ENCODE measurements around the gene CENPP.

The CENPP gene

DNA sequence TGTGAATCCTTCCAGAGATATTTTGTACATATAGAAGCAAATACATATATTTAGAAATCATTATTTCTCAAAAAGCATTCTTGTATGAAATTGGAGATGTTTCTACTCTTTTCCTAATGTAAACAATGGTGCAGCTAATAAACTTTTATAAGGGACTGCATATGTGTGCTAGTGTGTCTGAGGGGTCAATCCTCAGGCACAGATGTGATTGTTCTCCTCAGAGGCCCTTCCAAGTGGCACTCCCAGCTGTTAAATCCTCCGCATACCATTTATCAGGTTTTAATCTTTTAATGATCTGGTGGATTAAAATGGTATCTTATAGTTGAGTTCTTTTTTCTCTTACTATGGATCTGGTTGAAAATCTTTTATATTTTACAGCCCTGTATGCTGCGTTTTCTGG, 104.1 kb downstream of the CENPP start:
- DNase-seq, result no peak

DNA sequence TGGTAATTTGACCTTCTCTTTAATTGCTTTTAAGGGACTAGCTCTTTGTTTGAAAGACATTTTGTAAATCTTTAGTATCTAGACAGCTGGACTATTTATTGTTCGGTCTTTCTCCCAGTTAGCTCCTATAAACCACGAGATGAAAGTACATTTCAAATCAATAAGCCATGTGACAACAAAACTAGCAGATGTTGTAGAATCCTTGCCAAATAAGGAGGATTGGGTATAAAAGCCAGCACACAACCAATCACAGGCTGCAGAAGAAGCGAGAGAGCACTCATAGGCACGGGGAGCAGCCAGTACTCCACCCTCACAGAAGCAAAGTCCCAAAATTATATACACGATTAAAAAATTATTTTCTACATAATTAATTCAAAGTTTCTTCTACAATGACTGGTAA, 106.6 kb downstream of the CENPP start:
- DNase-seq, result no peak

DNA sequence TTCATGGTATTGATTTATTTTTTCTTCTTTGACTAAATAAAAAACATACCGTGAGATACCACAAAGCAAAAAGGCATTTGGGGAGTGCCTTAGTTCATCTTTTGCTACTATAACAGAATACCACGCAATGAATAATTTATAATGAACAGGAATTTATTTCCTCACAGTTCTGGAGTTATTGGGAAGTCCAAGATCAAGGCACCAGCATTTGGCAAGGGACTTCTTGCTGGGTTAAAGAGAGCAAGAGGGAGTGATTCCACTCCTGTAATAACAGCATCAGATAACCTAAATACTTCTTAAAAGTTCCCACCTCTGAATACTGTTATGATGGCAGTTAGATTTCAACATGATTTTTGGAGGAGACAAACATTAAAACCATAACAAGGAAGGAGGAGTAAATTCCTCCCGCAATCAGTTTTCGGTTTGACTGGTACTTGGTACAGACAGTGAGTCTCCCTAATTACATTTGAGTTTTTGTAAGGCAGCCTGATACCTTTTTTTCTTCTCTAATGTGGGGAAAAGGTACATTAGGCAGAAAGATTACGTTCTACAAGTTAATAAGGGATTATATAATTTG, 107.3 kb downstream of the CENPP start:
- DNase-seq, result no peak

DNA sequence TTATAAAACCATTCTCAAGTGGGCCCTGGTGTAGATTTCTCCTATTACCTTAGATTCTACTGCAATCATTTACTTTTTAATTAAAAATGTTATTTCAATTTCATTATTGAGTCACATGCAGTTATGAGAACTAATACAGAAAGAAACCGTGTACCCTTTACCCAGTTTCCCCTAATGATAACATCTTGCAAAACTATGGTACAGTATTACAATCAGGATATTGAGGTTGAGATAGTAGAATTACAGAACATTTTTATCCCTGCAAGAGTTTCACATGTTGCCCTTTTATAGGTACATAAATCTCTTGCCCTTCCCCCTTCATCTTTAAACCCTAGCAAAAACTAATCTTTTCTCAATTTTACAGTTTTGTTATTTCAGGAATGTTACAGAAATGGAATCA, 109.5 kb downstream of the CENPP start:
- no peak for DNase-seq

DNA sequence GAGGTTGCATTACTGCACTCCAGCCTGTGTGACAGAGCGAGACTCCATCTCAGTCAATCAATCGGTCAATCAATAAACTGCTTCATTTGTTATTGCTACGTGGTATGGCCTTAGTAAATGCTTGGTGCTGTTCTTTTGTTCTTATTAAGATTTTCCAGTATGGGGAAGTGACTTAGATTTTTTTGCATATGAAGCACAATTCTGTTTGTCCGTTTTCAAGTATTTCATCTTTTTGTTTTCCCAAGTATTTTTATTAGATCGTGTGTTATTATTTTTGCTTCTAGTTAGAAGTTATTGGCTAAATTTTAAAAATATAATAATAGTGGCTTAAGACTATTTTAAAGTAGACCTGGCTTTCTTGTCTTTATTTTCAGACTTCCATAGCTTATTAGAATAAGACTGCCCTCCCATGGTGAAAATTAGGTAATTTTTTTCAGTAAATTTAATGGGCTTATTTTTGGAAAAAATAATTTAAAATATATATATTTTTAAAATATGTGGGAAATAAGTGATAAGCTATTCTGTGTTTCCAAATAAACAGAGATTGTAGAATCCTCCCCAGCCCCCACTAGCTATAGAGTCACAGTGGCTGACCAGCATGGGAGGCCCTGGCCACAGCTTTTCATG, 113.3 kb downstream of the CENPP start:
- DNase-seq, result peak in 1 of 2 donors; percentile 10

DNA sequence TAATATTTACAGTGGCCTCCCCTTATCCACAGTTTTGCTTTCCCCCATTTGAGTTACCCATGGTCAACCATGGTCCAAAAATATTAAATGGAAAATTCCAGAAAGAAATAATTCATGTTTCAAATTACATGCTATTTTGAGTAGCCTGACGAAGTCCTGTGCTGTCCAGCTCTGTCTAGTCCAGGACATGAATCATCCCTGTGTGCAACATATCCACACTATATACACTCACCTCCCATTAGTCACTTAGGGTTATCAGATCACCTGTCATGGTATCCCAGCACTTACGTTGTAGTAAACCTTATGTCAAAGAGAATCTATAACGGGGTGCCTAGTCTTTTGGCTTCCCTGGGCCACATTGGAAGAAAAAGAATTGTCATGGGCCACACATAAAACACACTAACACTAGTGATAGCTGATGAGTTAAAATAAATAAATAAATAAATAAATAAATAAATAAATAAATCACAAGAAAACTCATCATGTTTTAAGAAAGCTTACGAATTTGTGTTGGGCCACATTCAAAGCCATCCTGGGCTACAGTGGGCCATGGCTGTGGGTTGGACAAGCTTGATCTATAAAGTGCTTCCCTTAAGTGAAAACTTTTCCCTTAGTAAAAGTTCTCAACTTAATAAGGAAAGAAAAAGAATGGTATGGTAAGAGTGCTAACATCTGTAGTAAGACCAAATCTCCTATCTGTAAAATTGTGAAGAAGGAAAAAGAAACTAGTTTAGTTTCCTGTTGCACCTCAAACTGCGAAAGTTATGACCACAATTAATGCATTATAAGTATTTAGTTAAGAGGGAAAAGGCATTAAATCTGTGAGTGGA, 114.4 kb downstream of the CENPP start:
- no peak for DNase-seq

DNA sequence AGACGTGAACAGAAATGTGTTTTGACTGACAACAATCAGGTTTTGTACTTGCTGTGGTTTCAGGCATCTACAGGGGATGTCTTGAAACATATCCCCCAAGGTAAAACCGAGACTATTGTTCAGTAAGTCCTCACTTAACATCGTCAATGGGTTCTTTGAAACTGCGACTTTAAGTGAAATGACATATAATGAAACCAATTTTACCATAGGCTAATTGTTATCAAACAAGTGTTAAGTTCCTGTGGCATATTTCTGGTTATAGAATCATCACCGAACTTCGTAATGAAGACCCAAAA, 114.9 kb downstream of the CENPP start:
- DNase-seq, result peak in 1 of 2 donors; percentile 26

DNA sequence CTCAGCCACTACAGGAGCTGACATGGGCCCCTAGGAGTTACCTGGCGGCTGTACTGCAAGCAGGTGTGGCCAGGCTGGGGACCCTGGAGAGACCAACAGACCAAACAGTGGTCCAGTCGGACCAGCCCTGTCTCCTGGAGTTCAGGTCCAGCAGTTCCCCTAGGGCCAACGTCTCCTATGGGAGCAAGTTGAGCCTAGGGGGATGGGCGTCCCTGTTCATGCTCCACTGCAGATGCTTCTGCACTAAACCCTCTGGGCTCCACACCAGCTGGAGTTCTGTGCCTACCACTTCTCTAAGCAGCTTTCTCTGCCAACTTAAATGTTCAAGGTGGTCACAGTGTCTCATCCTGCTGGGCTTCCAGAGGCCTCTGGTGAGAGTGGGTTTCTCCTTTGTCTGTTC, 119.1 kb downstream of the CENPP start:
- no peak for DNase-seq

DNA sequence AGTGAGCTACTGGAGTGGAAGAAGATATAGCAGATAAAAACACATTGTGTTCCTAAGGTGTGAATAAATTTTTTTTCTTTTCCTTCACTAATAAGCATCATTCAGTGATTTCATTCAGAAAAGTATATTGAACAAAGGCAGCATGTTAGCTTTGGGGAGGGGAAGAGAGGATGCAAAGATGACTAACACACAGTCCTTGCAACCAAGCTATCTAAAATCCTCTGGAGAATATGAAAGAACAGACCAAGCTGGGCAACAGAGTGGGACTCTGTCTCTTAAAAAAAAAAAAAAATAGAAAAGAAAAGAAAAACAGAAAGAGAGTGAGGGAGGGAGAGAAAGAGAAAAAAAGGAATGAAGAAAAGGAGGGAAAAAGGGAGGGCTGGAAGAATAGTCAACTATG, 120.8 kb downstream of the CENPP start:
- DNase-seq, result no peak

DNA sequence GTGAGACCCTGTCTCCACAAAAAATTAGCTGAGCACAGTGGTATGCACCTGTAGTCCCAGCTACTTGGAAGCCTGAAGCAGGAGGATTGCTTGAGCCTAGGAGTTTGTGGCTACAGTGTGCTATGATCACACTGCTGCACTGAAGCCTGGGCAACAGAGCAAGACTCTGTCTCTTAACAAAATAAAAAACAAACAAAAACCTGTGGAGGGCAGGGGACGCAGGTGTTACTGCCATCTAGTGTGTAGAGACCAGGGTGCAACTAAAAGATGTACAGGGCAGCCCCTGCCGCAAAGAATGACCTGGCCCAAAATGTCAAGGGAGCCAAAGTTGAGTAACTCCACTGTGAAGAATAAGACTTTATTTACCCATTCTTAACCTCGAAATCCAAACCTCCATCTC, 129.5 kb downstream of the CENPP start:
- peak in 1 of 2 donors; percentile 3 for DNase-seq

DNA sequence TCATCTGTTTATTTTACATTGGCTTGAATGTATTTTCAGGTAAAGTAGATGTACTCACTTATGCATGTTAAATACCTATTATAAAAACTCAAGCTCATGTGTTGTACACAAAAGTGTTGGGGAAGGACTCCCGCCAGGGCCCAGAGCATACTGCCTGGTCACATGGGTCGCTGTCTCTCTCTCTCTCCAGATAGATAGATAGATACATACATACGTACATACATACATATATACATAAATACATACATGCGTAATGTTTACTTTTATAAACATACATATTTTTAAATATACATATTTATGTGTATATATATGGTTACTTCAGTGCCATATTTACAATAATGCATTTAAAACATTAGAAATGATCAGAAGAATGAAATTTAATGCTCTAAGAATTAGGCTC, 131.8 kb downstream of the CENPP start:
- DNase-seq, result no peak

DNA sequence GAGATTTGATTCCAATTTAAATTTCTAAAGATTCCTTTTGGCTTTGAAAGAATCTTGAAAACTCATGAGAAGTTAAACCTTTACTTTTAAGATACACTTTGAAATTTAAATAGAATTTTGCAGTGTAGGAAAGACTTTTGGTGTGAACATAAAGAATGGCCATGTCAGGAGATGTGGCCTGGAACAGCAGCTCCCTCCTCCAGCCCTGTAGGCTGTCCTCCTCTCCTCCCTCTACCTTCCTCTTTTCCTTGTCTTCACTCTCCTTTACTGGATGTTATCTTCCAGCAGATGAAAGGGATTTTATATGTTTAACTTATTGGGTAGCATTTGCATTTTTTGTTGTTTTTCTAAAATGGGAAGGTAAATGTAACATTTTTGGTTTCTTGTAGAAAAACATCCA, 137.6 kb downstream of the CENPP start:
- DNase-seq, result no peak

DNA sequence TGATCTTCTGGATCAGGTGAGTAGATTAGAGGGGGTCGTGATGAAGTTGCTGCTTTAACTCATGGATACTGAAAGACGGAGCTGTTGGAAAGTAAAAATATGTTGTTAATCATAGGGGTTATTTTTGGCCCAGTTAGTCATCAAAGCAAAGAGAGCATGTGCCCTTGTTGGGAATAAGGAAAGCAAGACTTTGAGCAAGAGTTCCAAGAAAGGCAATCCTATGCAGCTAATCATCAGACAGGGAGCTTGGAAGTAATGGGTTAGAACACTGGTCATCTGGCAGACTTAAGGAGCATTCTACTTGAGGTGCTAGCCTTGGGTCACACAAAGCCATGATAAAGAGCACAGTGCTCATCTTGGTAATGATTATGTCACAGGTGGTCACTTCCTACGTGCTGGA, 138.2 kb downstream of the CENPP start:
- DNase-seq, result no peak

DNA sequence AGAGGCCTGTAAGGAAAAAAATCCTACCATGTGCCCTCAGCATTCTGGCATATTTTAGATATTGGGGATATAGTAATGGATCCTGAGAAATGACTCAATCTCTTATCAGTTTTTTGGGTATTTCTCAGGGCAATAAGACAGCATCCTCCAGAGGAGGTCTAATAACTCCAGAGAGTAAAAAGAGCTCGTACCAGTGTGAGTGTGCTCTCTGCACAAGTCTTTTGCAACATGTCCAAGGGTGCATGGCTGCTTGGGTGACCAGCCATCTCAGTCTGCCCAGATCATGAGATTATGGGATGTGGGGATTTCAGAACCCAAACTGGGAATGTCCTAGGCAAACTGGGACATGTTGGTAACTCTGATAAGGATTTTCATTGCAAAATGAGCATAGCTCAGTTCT, 141.3 kb downstream of the CENPP start:
- DNase-seq, result no peak

DNA sequence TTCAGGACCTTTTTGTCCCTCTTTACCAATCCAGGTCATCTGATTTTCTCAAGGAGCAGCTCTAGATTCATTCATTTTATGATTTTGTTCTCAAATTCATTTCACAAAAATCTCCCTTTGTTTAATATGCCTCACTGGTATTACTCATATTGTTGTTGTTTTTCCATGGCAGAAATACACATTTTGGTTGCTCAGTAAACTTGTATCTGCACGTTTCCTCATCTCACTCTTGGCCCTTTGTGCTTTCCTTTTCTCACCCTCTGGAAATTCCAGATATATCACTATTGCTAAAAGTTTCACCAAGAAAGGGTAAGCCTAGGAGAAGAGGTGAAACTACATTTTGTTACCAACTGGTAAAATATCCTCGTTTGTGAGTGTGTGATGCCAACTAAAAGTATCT, 141.8 kb downstream of the CENPP start:
- no peak for DNase-seq

DNA sequence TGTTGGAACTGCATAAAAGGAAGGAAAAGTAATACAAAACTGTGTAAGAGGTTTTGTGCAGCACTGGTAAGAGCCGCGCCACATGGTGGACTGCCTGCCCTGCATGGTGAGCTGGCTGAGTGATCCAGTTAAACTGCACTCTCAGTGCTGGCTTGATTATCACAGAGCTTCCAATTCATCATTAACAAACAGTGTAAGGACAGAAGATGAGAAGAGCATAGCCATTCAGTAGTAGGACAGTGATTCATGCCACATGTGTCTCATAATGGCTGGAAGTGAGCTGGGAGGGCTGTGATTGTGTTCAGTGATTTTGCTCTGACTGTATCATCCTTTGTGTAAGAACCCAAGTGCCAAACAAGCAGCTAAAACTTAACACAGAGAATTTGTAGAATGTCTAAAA, 142.5 kb downstream of the CENPP start:
- no peak for DNase-seq

DNA sequence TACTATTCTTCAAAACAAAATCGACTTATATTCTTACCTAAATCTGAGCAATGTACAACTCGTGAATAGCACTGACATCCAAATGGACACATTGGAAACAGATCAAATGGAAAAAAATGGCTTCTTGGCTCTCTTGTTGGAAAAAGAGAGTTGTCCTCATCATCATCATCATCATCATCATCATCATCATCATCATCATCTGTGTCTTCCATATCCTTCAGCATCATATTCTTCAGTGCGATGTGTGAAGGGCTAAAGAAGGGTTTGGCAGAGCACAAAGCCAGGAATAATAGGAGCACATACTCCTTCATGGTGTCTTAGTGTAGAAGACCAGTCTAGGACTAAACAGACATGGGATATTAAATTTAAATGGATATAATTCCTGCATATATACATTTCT, 148.8 kb downstream of the CENPP start:
- no peak for DNase-seq

DNA sequence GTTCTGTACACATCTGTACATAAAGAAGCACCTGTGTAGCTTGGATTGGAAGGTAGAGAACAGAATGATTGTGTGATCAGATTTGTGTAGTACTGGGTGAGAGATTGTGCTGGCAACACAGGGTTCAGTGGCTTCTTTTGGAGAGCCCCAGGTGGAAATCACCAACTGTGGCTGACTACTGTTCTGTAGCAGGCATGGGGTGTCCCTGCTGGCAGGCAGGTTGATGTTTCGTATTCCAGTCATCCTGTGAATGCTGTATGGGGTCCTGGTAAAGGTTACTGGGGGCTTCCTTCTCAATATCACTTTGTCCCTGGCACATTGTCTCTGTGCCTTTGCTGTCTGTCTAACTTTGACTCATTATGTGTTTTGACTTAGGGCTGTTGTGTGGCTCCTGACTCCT, 151.2 kb downstream of the CENPP start:
- no peak for DNase-seq

DNA sequence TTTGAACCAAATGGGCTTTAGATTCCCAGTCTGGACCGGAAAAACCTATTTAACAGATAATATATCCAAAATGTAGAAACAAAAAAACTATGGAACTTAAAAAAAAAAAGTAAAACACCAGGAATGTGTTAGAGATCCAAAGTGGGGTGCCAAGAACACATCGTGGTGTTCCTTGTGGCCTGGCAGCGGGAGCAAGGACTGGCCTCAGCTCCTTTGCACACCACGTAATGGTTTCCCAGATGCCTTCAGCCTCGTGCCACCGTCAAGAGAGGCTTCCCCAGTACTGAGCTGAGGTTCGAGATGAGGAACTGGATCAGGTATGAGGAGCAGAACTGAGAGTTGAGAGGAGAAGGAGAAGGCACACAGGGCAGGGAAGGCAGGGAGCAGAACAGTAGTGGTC, 153.0 kb downstream of the CENPP start:
- DNase-seq, result no peak

DNA sequence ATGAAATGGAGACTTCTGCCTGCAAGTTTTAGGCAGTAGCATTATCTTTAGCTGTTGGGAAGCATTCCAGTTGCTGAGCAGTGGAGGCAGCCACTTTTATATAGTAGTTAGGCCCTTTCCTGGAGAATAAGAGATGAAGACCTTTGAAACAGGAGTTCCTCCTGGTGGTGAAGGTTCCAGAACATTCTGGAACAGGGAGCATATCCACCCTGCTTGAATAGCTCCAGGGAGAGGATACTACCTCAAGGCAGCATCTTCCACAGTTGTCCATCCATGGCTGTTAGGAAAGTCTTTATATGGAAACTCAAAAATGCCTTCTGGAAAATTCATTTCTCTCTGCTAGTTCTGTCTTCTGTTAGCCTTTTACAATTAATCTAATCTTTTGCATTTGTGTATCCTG, 153.6 kb downstream of the CENPP start:
- no peak for DNase-seq

DNA sequence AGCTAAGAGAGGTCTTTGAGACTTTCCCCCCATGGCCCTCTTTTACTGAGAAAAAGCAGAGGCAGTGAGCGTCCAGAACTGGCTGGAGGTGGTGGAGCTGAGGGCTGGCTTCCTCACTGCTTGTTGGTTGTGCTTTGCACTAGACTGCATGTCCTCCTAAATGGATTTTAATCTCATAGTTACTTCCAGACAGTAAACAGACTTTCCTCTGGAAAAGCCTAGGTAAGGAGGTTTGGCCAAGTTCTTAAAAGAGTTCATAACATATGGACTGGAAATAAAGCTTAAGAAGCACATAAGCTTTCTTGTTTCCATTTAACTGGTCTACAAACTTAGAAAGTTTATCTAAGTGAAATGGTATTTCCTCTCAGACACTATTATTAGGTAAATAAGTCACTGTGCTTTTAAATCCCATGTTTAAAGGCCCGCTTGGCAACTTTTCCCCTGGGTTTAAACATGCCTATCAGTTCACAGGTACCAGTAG, 154.6 kb downstream of the CENPP start:
- no peak for DNase-seq

DNA sequence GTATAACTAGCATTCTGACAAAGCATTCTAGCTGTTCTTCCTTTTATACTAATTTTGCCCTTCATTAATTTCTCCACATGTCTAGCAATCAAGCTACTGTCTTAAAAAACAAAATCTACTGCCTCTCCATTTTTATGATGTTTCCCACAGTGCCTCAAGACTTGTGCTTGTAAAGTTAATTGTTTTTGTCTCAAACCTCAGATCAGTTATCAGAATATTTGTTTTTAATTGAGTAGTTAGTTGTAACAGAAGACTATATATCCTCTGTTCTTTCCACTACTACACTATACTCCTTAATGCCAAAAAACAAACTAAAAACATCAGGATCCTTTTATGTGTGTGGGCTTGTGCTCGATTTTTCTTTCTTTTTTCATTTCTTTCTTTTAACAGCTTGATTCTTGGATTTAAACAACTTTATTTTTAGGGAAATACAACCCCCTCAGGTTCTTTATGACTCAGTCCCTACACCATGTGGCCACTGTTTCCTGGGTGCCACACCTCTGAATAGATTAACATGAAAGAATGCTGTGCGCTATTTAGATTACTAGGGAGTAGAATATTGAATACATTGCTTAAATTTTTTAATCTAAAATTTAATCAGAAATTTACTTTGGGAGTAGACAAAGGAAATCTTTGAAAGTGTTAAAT, 155.4 kb downstream of the CENPP start:
- DNase-seq, result no peak

DNA sequence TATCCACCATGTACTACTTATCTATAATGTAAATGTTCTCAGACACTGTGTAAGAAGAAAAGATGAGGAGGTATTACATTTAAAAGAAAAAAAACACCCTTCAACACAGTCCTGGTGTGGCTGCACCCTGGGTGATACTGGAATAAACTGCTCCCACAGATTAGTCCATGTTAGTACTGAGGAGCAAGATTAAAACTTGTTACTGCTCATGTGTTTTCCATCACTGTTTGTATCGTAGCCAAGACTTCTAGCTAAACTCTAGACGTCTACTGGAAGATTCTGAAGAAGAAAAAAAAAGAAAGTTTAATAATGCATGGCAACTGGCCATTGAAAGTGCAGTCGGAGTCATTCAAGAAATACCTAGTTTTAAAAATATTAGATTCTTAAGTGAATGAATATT, 156.6 kb downstream of the CENPP start, which contains the start of gene ASPN:
Gene ASPN, minus strand, starts transcription at position 178 of the 400 bp plus-strand sequence.
- no peak for DNase-seq

DNA sequence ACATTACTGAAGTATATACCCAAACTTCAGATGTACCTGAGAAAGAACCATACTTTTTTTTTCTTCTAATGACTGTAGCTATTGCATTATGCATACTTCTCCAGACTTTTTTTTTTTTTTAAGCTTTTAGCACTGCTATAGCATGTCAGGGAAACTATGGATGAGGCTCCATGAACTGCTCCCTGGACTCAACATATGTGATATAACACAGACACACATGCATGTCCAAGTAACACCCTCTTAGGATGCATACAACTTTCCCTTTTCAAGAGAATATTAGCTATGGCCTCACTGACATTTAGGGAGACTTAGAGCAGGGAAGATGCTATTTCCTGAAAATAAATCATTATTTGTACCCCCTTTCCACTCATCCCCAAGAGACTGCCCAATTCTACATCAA, 157.1 kb downstream of the CENPP start:
- DNase-seq, result no peak
